Trophoblast cell (in vitro differentiated cells and primary cell): ENCODE results near the gene CACNG1.

Experiments
- DNase-seq, 2 donors: peaks; one replicate each; pipeline ENCODE4 v3.0.0-alpha.2; 2016
- H2AFZ ChIP-seq: 2 replicates; pipeline ENCODE4 v1.6.1; 2013; ENCODE audit warnings: low read length, moderate library complexity, mild to moderate bottlenecking; ENCODE audit not compliant: insufficient read depth, poor library complexity
- H2AK5ac ChIP-seq: 2 replicates; pipeline ENCODE4 v1.6.1; 2013; ENCODE audit warnings: mild to moderate bottlenecking, low read length
- H2BK120ac ChIP-seq: 2 replicates; pipeline ENCODE4 v1.6.1; 2013; ENCODE audit warnings: low read length, mild to moderate bottlenecking, moderate library complexity; ENCODE audit not compliant: insufficient read depth, poor library complexity
- H2BK12ac ChIP-seq: 2 replicates; pipeline ENCODE4 v1.6.1; 2013; ENCODE audit warnings: mild to moderate bottlenecking, low read length, moderate library complexity
- H2BK5ac ChIP-seq: 2 replicates; pipeline ENCODE4 v1.6.1; 2013; ENCODE audit warnings: low read length, low read depth, moderate library complexity, mild to moderate bottlenecking; ENCODE audit not compliant: poor library complexity
- H3K14ac ChIP-seq: 2 replicates; pipeline ENCODE4 v1.6.1; 2013; ENCODE audit warnings: mild to moderate bottlenecking, low read length
- H3K18ac ChIP-seq: 2 replicates; pipeline ENCODE4 v1.6.1; 2013; ENCODE audit warnings: mild to moderate bottlenecking, low read length
- H3K23ac ChIP-seq: 2 replicates; pipeline ENCODE4 v1.6.1; 2013; ENCODE audit warnings: low read length
- H3K27ac ChIP-seq: 2 replicates; pipeline ENCODE4 v1.5.1; 2013; ENCODE audit warnings: low read depth, mild to moderate bottlenecking, inconsistent platforms, low read length, moderate library complexity
- H3K27me3 ChIP-seq: 2 replicates; pipeline ENCODE4 v1.6.1; 2013; ENCODE audit warnings: inconsistent platforms, mild to moderate bottlenecking, low read length, moderate library complexity; ENCODE audit not compliant: insufficient read depth
- H3K36me3 ChIP-seq, 2 experiments: 1 replicate in 1 of 2; 2 replicates in 1 of 2; pipeline ENCODE4 v1.6.1; 2013; ENCODE audit warnings: low read length in 2 of 2, mild to moderate bottlenecking in 2 of 2, moderate library complexity in 1 of 2; ENCODE audit not compliant: insufficient read depth in 2 of 2, control insufficient read depth in 1 of 2
- H3K4ac ChIP-seq: 2 replicates; pipeline ENCODE4 v1.6.1; 2013; ENCODE audit warnings: low read depth, mild to moderate bottlenecking, low read length, moderate library complexity
- H3K4me1 ChIP-seq, 2 experiments: 1 replicate in 1 of 2; 2 replicates in 1 of 2; pipeline ENCODE4 v1.6.1; 2013; ENCODE audit warnings: low read length in 2 of 2, mild to moderate bottlenecking in 2 of 2, moderate library complexity in 1 of 2; ENCODE audit not compliant: insufficient read depth in 2 of 2, control insufficient read depth in 1 of 2
- H3K4me2 ChIP-seq: 2 replicates; pipeline ENCODE4 v1.6.1; 2013; ENCODE audit warnings: inconsistent platforms, mild to moderate bottlenecking, low read length, moderate library complexity
- H3K4me3 ChIP-seq: 2 replicates; pipeline ENCODE4 v1.5.1; 2013; ENCODE audit warnings: mild to moderate bottlenecking, low read depth, low read length, inconsistent platforms
- H3K79me1 ChIP-seq: one replicate; pipeline ENCODE4 v1.6.1; 2013; ENCODE audit warnings: low read length
- H3K79me2 ChIP-seq: 2 replicates; pipeline ENCODE4 v1.6.1; 2013; ENCODE audit warnings: low read length, mild to moderate bottlenecking; ENCODE audit not compliant: control insufficient read depth, insufficient read depth, poor library complexity
- H3K9ac ChIP-seq: 2 replicates; pipeline ENCODE4 v1.6.1; 2013; ENCODE audit warnings: mild to moderate bottlenecking, low read length
- H3K9me3 ChIP-seq: 2 replicates; pipeline ENCODE4 v1.6.1; 2013; ENCODE audit warnings: low read depth, mild to moderate bottlenecking, control low read depth, inconsistent platforms, low read length; ENCODE audit not compliant: insufficient read depth
- H4K12ac ChIP-seq: 2 replicates; pipeline ENCODE4 v1.6.1; 2013; ENCODE audit warnings: low read depth, mild to moderate bottlenecking, low read length, moderate library complexity
- H4K8ac ChIP-seq: 2 replicates; pipeline ENCODE4 v1.6.1; 2013; ENCODE audit warnings: low read depth, mild to moderate bottlenecking, low read length, moderate library complexity
- H4K91ac ChIP-seq: one replicate; pipeline ENCODE4 v1.6.1; 2013; ENCODE audit warnings: low read depth, mild to moderate bottlenecking, low read length, moderate library complexity
- WGBS: extraction: QIAGEN DNeasy Blood & Tissue Kit; methylation state at CpG from one replicate; pipeline ENCODE4 v1.1.7; 2013; ENCODE audit warnings: missing lambda C conversion rate; ENCODE audit not compliant: insufficient read length, insufficient coverage; ENCODE audit errors: extremely low coverage; 5-methylcytosine and 5-hydroxymethylcytosine counted together

Gene CACNG1

GRCh38 chr17:67066717-67067116 lies 22.4 kb downstream of the CACNG1 start:
- Histone ChIP-seq H3K4ac (no peak overlapping the region), H4K12ac (no peak overlapping the region), H2BK5ac (no peak overlapping the region), H4K91ac (no peak overlapping the region), H3K79me1 (no peaks in the 10 kb centered on the region), H3K4me2 (no peak overlapping the region), H3K9me3 (no peaks in the 10 kb centered on the region), H3K36me3 (no peaks in the 10 kb centered on the region), H3K14ac (no peak overlapping the region), H4K8ac (no peak overlapping the region), H3K18ac (no peak overlapping the region), H2AK5ac (no peak overlapping the region), H3K9ac (no peak overlapping the region), H3K4me3 (no peak overlapping the region), H3K27ac (no peak overlapping the region), H3K4me1 (no peaks in the 10 kb centered on the region), H3K27me3 (no peaks in the 10 kb centered on the region), H3K23ac (no peak overlapping the region), H2AFZ (no peak overlapping the region), H3K79me2 (no peaks in the 10 kb centered on the region), H2BK120ac (no peak overlapping the region), H2BK12ac (no peak overlapping the region)
- no peak for DNase-seq
- no CpG with 5 or more reads among the region's 2 CpGs for WGBS

GRCh38 chr17:67067571-67068482 lies 23.5 kb downstream of the CACNG1 start:
- no peaks in the 10 kb centered on the region for H3K9me3 ChIP-seq
- no peak overlapping the region for H2BK12ac ChIP-seq
- H3K4ac ChIP-seq, result no peak overlapping the region
- H3K23ac ChIP-seq, result no peak overlapping the region
- no peak overlapping the region for H4K91ac ChIP-seq
- H3K79me1 ChIP-seq, result no peaks in the 10 kb centered on the region
- no peak overlapping the region for H3K4me3 ChIP-seq
- DNase-seq, result no peak
- H2AK5ac ChIP-seq, result no peak overlapping the region
- H3K4me2 ChIP-seq, result no peak overlapping the region
- no peaks in the 10 kb centered on the region for H3K36me3 ChIP-seq
- no peaks in the 10 kb centered on the region for H3K79me2 ChIP-seq
- H3K4me1 ChIP-seq, result no peaks in the 10 kb centered on the region
- no peak overlapping the region for H2BK5ac ChIP-seq
- no peaks in the 10 kb centered on the region for H3K27me3 ChIP-seq
- H2BK120ac ChIP-seq, result no peak overlapping the region
- WGBS, result no CpG with 5 or more reads among the region's 13 CpGs
- no peak overlapping the region for H4K12ac ChIP-seq
- no peak overlapping the region for H3K14ac ChIP-seq
- H3K18ac ChIP-seq, result no peak overlapping the region
- H3K9ac ChIP-seq, result no peak overlapping the region
- H4K8ac ChIP-seq, result no peak overlapping the region
- H2AFZ ChIP-seq, result no peak overlapping the region
- H3K27ac ChIP-seq, result no peak overlapping the region

GRCh38 chr17:67068999-67069398 lies 24.6 kb downstream of the CACNG1 start:
- H3K79me1 ChIP-seq, result no peaks in the 10 kb centered on the region
- no peak overlapping the region for H2BK120ac ChIP-seq
- H3K23ac ChIP-seq, result no peak overlapping the region
- no peaks in the 10 kb centered on the region for H3K79me2 ChIP-seq
- H4K12ac ChIP-seq, result no peak overlapping the region
- no peak overlapping the region for H2AFZ ChIP-seq
- H3K4ac ChIP-seq, result no peak overlapping the region
- no peak overlapping the region for H3K4me2 ChIP-seq
- DNase-seq, result peak in 1 of 2 donors; percentile 47
- no peak overlapping the region for H3K4me3 ChIP-seq
- no peak overlapping the region for H2AK5ac ChIP-seq
- H3K9me3 ChIP-seq, result no peaks in the 10 kb centered on the region
- no peaks in the 10 kb centered on the region for H3K4me1 ChIP-seq
- H3K27ac ChIP-seq, result no peak overlapping the region
- no peak overlapping the region for H2BK5ac ChIP-seq
- no peaks in the 10 kb centered on the region for H3K36me3 ChIP-seq
- H4K8ac ChIP-seq, result no peak overlapping the region
- no peak overlapping the region for H3K9ac ChIP-seq
- no peak overlapping the region for H3K18ac ChIP-seq
- no peak overlapping the region for H3K14ac ChIP-seq
- no peak overlapping the region for H4K91ac ChIP-seq
- no peaks in the 10 kb centered on the region for H3K27me3 ChIP-seq
- WGBS, result no CpG with 5 or more reads among the region's 3 CpGs
- no peak overlapping the region for H2BK12ac ChIP-seq

GRCh38 chr17:67069603-67070136 lies 25.3 kb downstream of the CACNG1 start:
- no peak overlapping the region for H3K14ac ChIP-seq
- no peak overlapping the region for H3K9ac ChIP-seq
- H3K79me1 ChIP-seq, result no peaks in the 10 kb centered on the region
- H3K4me2 ChIP-seq, result no peak overlapping the region
- WGBS, result no CpG with 5 or more reads among the region's 5 CpGs
- H4K12ac ChIP-seq, result no peak overlapping the region
- H3K36me3 ChIP-seq, result no peaks in the 10 kb centered on the region
- H2BK120ac ChIP-seq, result no peak overlapping the region
- no peaks in the 10 kb centered on the region for H3K9me3 ChIP-seq
- no peak overlapping the region for H2AFZ ChIP-seq
- no peak overlapping the region for H3K23ac ChIP-seq
- no peak overlapping the region for H3K4me3 ChIP-seq
- H2AK5ac ChIP-seq, result no peak overlapping the region
- no peak overlapping the region for H3K4ac ChIP-seq
- no peaks in the 10 kb centered on the region for H3K79me2 ChIP-seq
- no peak overlapping the region for H2BK5ac ChIP-seq
- H3K27ac ChIP-seq, result no peak overlapping the region
- H3K18ac ChIP-seq, result no peak overlapping the region
- H3K27me3 ChIP-seq, result no peaks in the 10 kb centered on the region
- no peak for DNase-seq
- no peaks in the 10 kb centered on the region for H3K4me1 ChIP-seq
- no peak overlapping the region for H4K91ac ChIP-seq
- no peak overlapping the region for H4K8ac ChIP-seq
- no peak overlapping the region for H2BK12ac ChIP-seq
